SK-N-SH (cell line): Measurements from ENCODE around the gene SH2B2. TPM values are rescaled to one million over a fixed set of nuclear protein-coding genes. Genes with fewer than 3 reads are reported as not detected.
A peak's percentile ranks its signal among the peaks of the same experiment; 100 is the strongest.

ENCODE experiments used
- CTCF ChIA-PET: fragments of 300-600, 350-600 bp; formaldehyde crosslinking; extraction: SDS; loops from one replicate; lab custom pipeline; 2021; lab: Yijun Ruan, JAX
- POLR2A ChIA-PET: fragments of 350-600 bp; sonication (Branson Sonifier 250); formaldehyde crosslinking; extraction: SDS; loops from one replicate; lab custom pipeline; 2020; ENCODE audit warnings: antibody characterized with exemption, inconsistent platforms; lab: Yijun Ruan, JAX
- DNase-seq: peaks from one replicate; pipeline ENCODE4 v3.0.0; 2012
- H2AFZ ChIP-seq: fragments of 200-600 bp; sonication (generic); 2 replicates; pipeline ENCODE4 v1.8.1; 2016; ENCODE audit warnings: antibody characterized with exemption, mild to moderate bottlenecking, low read depth
- H3F3A ChIP-seq: fragments of 200-600 bp; sonication (generic); replicated peaks from 2 replicates; pipeline ENCODE3; 2016; ENCODE audit warnings: antibody characterized with exemption, mild to moderate bottlenecking; ENCODE audit not compliant: insufficient read depth
- H3K27ac ChIP-seq, 2 experiments: fragments of 200-500 bp in 1 of 2; fragments of 200-600 bp in 1 of 2; sonication (Bioruptor generic) in 1 of 2; sonication (generic), shearing (Covaris generic) in 1 of 2; 2 replicates each; pipeline versions ENCODE4 v1.5.1 to v1.6.1; 2014 to 2016; ENCODE audit warnings: low read depth in 2 of 2, inconsistent platforms in 1 of 2, low read length in 1 of 2, mild to moderate bottlenecking in 1 of 2, mixed read lengths in 1 of 2
- H3K27me3 ChIP-seq: fragments of 200-600 bp; sonication (generic), shearing (Covaris generic); 2 replicates; pipeline ENCODE4 v1.6.1; 2016; ENCODE audit warnings: mixed run types; ENCODE audit not compliant: insufficient read depth
- H3K36me3 ChIP-seq, 2 experiments: fragments of 200-500 bp in 1 of 2; fragments of 200-600 bp in 1 of 2; sonication (Bioruptor generic) in 1 of 2; sonication (generic) in 1 of 2; replicated peaks in 1 of 2; 2 replicates each; pipeline versions ENCODE3 to v1.5.1; 2014 to 2016; ENCODE audit warnings: low read length in 1 of 2, mild to moderate bottlenecking in 1 of 2; ENCODE audit not compliant: insufficient read depth in 2 of 2, control insufficient read depth in 1 of 2
- H3K4me1 ChIP-seq, 2 experiments: fragments of 200-500 bp in 1 of 2; fragments of 200-600 bp in 1 of 2; sonication (Bioruptor generic) in 1 of 2; sonication (generic), shearing (Covaris generic) in 1 of 2; 2 replicates each; pipeline versions ENCODE4 v1.5.1 to v1.6.1; 2014 to 2016; ENCODE audit warnings: low read depth in 1 of 2, low read length in 1 of 2, mixed run types in 1 of 2; ENCODE audit not compliant: insufficient read depth in 2 of 2, control insufficient read depth in 1 of 2
- H3K4me2 ChIP-seq: fragments of 200-600 bp; sonication (generic), shearing (Covaris generic); 2 replicates; pipeline ENCODE4 v1.6.1; 2017; ENCODE audit warnings: mixed run types
- H3K4me3 ChIP-seq, 2 experiments: fragments of 200-500 bp in 1 of 2; fragments of 200-600 bp in 1 of 2; sonication (Bioruptor generic) in 1 of 2; sonication (generic), shearing (Covaris generic) in 1 of 2; 2 replicates each; pipeline versions ENCODE4 v1.5.1 to v1.8.1; 2014 to 2016; ENCODE audit warnings: low read depth in 2 of 2, inconsistent platforms in 1 of 2, low read length in 1 of 2, mild to moderate bottlenecking in 1 of 2, mixed read lengths in 1 of 2, moderate library complexity in 1 of 2
- H3K79me2 ChIP-seq: fragments of 200-600 bp; sonication (generic); 2 replicates; pipeline ENCODE4 v1.8.1; 2017; ENCODE audit warnings: mild to moderate bottlenecking; ENCODE audit not compliant: insufficient read depth
- H3K9ac ChIP-seq: fragments of 200-600 bp; sonication (generic); 2 replicates; pipeline ENCODE4 v1.6.1; 2017; ENCODE audit warnings: mixed run types
- H3K9me2 ChIP-seq: fragments of 200-600 bp; sonication (generic); 2 replicates; pipeline ENCODE4 v1.6.1; 2017; ENCODE audit warnings: mixed run types
- H3K9me3 ChIP-seq: fragments of 200-600 bp; sonication (generic); 2 replicates; pipeline ENCODE4 v1.6.1; 2017; ENCODE audit warnings: mixed run types, mild to moderate bottlenecking, moderate library complexity
- H4K20me1 ChIP-seq: fragments of 200-600 bp; sonication (generic); 2 replicates; pipeline ENCODE4 v1.6.1; 2017; ENCODE audit warnings: mild to moderate bottlenecking, mixed run types; ENCODE audit not compliant: insufficient read depth
- CHD2 ChIP-seq: fragments of 150-350 bp; IDR thresholded peaks from 2 replicates; pipeline ENCODE4 v1.6.1; 2018; ENCODE audit warnings: low read length; ENCODE audit not compliant: partially characterized antibody
- ELF1 ChIP-seq: IDR thresholded peaks from 2 replicates; pipeline ENCODE4 v1.4.0; 2012
- EP300 ChIP-seq, 2 experiments: IDR thresholded peaks; 2 replicates each; pipeline versions ENCODE4 v1.4.0 to v1.6.1; 2012; ENCODE audit warnings: borderline replicate concordance in 1 of 2, low read depth in 1 of 2, low read length in 1 of 2
- EZH2phosphoT487 ChIP-seq: fragments of 200-600 bp; sonication (generic); IDR thresholded peaks from 2 replicates; pipeline ENCODE4 v1.6.1; 2017; ENCODE audit warnings: low read depth, mixed run types, mild to moderate bottlenecking, antibody characterized with exemption, moderate library complexity, borderline replicate concordance
- FOXJ3 ChIP-seq: sonication (generic); formaldehyde crosslinking; IDR thresholded peaks from 2 replicates; pipeline ENCODE4 v1.5.1; 2020; ENCODE audit warnings: mild to moderate bottlenecking, missing genetic modification reagents
- GATA2 ChIP-seq: sonication (generic); formaldehyde crosslinking; IDR thresholded peaks from 2 replicates; pipeline ENCODE4 v1.5.0; 2020; ENCODE audit warnings: mild to moderate bottlenecking, missing genetic modification reagents
- JUND ChIP-seq: IDR thresholded peaks from 2 replicates; pipeline ENCODE4 v1.4.0; 2012
- MXI1 ChIP-seq: IDR thresholded peaks from 2 replicates; pipeline ENCODE4 v1.6.1; 2012; ENCODE audit warnings: mild to moderate bottlenecking, low read depth, low read length, improper control_type of control experiment
- NFIC ChIP-seq: IDR thresholded peaks from 2 replicates; pipeline ENCODE4 v1.4.0; 2012; ENCODE audit warnings: borderline replicate concordance
- NRF1 ChIP-seq: IDR thresholded peaks from 2 replicates; pipeline ENCODE4 v1.6.1; 2012; ENCODE audit warnings: low read depth, mild to moderate bottlenecking, low read length
- RAD21 ChIP-seq: IDR thresholded peaks from 2 replicates; pipeline ENCODE4 v1.6.1; 2012; ENCODE audit warnings: mild to moderate bottlenecking, low read length
- RCOR1 ChIP-seq: fragments of 150-350 bp; IDR thresholded peaks from 2 replicates; pipeline ENCODE4 v1.6.1; 2017; ENCODE audit warnings: antibody characterized with exemption, low read length
- RXRA ChIP-seq: IDR thresholded peaks from 2 replicates; pipeline ENCODE4 v1.4.0; 2012; ENCODE audit warnings: low read depth, mild to moderate bottlenecking, borderline replicate concordance
- SIN3A ChIP-seq: IDR thresholded peaks from 2 replicates; pipeline ENCODE4 v1.6.1; 2012; ENCODE audit warnings: low read depth, mild to moderate bottlenecking, low read length, moderate library complexity, borderline replicate concordance
- SMC3 ChIP-seq: IDR thresholded peaks from 2 replicates; pipeline ENCODE4 v1.6.1; 2012; ENCODE audit warnings: low read depth, low read length, improper control_type of control experiment
- WGBS: methylation state at CpG from one replicate; pipeline ENCODE4 v1.1.6; 2017; ENCODE audit warnings: low lambda C conversion rate; 5-methylcytosine and 5-hydroxymethylcytosine counted together
- polyA plus RNA-seq, 3 experiments: library from polyadenylated mRNA; depleted of rRNA; stranded (reverse); fragments of >200 nt; gene quantifications; 2 replicates each; pipeline ENCODE4 v1.2.3, GENCODE V29; 2012
- TF ChIP-seq, protein P1 (sequence below): fragments of 200-600 bp; sonication (generic); IDR thresholded peaks from 2 replicates; pipeline ENCODE4 v1.6.1; 2017; ENCODE audit warnings: antibody characterized with exemption, mild to moderate bottlenecking, moderate library complexity
- TF ChIP-seq, protein P2 (sequence below): IDR thresholded peaks from 2 replicates; pipeline ENCODE4 v1.4.0; 2012; ENCODE audit warnings: low read depth
- TF ChIP-seq, protein P3 (sequence below): IDR thresholded peaks from 2 replicates; pipeline ENCODE4 v1.4.0; 2012; ENCODE audit warnings: low read depth, borderline replicate concordance

The SH2B2 gene
- polyA plus RNA-seq, 1 of the 3 experiments (the other 2 are of a cell fraction), result 4.7 TPM

DNA sequence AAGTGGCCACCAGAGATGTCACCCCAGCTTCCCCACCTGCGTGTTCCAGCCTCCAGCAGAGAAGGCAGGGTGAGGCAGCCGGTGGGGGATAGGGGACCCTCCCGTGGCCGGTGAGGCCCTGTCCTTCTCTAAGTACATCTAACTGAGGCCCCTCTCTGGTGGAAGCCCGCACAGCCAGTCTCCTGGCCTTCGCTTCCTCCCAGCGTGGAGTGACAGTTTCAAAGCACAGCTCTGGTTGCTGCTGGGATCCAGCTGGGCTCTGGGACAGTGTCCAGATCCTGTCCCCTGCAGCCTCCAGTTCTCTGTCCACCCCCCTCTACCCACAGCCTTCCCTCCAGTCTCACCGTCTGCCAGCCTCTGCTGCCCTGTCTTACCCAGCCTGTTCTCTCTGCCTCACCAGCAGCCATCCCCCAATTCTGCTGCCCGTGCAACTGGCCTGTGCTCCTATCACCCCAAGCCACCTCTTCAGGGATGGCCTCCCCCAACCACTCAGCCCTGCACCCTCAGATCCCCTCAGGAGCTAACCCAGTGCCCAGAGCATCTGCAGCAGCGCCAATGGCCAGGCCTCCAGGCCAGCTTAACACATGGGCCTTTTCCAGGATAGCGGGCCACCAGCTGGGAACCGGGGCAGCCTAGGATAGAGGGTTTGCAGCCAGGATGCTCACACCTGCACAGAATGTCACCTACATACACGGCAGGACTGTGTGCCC, 16.3 kb upstream of the SH2B2 start:
- Histone ChIP-seq H4K20me1 (no peaks in the 10 kb centered on the region; the same call in 1 of the 2 replicates), H3K9me3 (no peaks in the 10 kb centered on the region), H3K27me3 (no peaks in the 10 kb centered on the region), H3F3A (no peaks in the 10 kb centered on the region), H3K79me2 (no peaks in the 10 kb centered on the region), H3K4me1 (peaks cover 0 to 22% of the 10 kb centered on the region in 2 experiments; a peak in 1 of 4 replicates), H2AFZ (no peak overlapping the region), H3K9ac (no peak overlapping the region), H3K27ac (peak overlapping the region in 1 of 2 experiments; percentile 41; a peak in 2 of 4 replicates), H3K36me3 (no peaks in the 10 kb centered on the region), H3K9me2 (no peaks in the 10 kb centered on the region), H3K4me2 (no peak overlapping the region), H3K4me3 (no peak overlapping the region)
- ChIA-PET CTCF (interaction anchor here (0.6 to 7.9 kb wide), 29 partner anchors 10 to 732 kb away, joined by 3 to 119 read pairs (median 10); partner anchors contain the start of genes CUX1 and SH2B2), POLR2A (interaction anchor here (0.6 to 1.5 kb wide), 5 partner anchors 10 to 726 kb away, joined by 3 to 8 read pairs (median 4); no protein-coding TSS in a partner anchor)
- 58% methylated on average over 8 of the region's 13 CpGs for WGBS
- DNase-seq, result peak; percentile 91
- TF ChIP-seq JUND (no peak), CHD2 (peak; percentile 45), ELF1 (no peak), MXI1 (peak; percentile 83), SMC3 (0 out of 2 replicates have a peak, but pooled peaks have one; percentile 6), GATA2 (CRISPR knock-in tag) (peak; percentile 48), EP300 (IDR thresholded peaks at IDR 0.05; ENCODE audit: borderline replicate concordance in 1 of 2, low read depth in 1 of 2, low read length in 1 of 2) (peak in 1 of 2 experiments; percentile 60; a peak in 1 of 4 replicates), RCOR1 (no peak), RAD21 (peak; percentile 59), FOXJ3 (CRISPR knock-in tag) (0 out of 2 replicates have a peak, but pooled peaks have one; percentile 75)
- TF ChIP-seq, protein P1, sequence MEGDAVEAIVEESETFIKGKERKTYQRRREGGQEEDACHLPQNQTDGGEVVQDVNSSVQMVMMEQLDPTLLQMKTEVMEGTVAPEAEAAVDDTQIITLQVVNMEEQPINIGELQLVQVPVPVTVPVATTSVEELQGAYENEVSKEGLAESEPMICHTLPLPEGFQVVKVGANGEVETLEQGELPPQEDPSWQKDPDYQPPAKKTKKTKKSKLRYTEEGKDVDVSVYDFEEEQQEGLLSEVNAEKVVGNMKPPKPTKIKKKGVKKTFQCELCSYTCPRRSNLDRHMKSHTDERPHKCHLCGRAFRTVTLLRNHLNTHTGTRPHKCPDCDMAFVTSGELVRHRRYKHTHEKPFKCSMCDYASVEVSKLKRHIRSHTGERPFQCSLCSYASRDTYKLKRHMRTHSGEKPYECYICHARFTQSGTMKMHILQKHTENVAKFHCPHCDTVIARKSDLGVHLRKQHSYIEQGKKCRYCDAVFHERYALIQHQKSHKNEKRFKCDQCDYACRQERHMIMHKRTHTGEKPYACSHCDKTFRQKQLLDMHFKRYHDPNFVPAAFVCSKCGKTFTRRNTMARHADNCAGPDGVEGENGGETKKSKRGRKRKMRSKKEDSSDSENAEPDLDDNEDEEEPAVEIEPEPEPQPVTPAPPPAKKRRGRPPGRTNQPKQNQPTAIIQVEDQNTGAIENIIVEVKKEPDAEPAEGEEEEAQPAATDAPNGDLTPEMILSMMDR, result no peak
- TF ChIP-seq, protein P2, sequence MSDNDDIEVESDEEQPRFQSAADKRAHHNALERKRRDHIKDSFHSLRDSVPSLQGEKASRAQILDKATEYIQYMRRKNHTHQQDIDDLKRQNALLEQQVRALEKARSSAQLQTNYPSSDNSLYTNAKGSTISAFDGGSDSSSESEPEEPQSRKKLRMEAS, result no peak

DNA sequence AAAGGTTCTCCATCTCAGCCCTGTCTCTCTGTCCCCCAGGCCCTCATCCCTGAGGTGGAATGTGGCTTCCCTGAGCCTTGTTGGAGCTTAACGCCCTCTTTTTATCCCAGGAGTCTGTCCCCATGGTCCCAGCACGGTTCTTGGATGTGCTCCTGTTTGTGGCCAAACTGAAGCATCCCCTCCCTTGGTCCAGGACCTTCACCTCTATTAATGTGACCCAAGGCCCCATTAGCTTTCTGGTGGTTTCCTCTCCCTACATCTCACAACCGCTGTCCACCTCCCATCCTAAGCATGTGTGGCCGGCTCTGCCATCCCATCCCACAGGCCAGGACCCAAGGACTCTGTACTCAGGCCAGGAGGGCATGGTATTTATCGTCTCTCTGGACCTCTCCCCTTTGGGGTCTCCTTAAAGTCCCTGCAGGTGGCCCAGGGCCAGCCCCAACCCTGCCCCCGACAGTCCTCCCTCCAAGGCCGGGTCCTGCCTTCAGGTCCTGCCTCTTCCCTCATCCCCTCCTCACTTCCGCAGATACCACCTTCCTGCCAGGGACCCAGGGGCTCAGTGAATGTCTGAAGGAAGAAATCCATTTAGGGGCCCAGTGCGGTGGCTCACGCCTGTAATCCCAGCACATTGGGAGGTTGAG, 15.4 kb upstream of the SH2B2 start:
- CTCF ChIA-PET, result interaction anchor here (0.6 to 7.9 kb wide), 43 partner anchors 11 to 763 kb away, joined by 3 to 119 read pairs (median 8); partner anchors contain the start of genes CUX1 and SH2B2
- Histone ChIP-seq H3K36me3 (no peaks in the 10 kb centered on the region), H3K4me2 (no peak overlapping the region), H3K27me3 (no peaks in the 10 kb centered on the region), H3K27ac (peak overlapping the region in 1 of 2 experiments; percentile 41; a peak in 1 of 4 replicates), H4K20me1 (no peaks in the 10 kb centered on the region; the same call in 1 of the 2 replicates), H3K4me3 (no peak overlapping the region), H3K79me2 (no peaks in the 10 kb centered on the region), H2AFZ (no peak overlapping the region), H3K9me3 (no peaks in the 10 kb centered on the region), H3K9ac (no peak overlapping the region), H3K9me2 (no peaks in the 10 kb centered on the region), H3K4me1 (peaks cover 0 to 22% of the 10 kb centered on the region in 2 experiments; a peak in 1 of 4 replicates), H3F3A (no peaks in the 10 kb centered on the region)
- no peak for DNase-seq
- 90% methylated on average over 10 of the region's 10 CpGs for WGBS
- POLR2A ChIA-PET, result interaction anchor here (0.6 to 1.5 kb wide), 2 partner anchors 19 to 174 kb away, joined by 4 to 8 read pairs; no protein-coding TSS in a partner anchor
- TF ChIP-seq, protein P3, sequence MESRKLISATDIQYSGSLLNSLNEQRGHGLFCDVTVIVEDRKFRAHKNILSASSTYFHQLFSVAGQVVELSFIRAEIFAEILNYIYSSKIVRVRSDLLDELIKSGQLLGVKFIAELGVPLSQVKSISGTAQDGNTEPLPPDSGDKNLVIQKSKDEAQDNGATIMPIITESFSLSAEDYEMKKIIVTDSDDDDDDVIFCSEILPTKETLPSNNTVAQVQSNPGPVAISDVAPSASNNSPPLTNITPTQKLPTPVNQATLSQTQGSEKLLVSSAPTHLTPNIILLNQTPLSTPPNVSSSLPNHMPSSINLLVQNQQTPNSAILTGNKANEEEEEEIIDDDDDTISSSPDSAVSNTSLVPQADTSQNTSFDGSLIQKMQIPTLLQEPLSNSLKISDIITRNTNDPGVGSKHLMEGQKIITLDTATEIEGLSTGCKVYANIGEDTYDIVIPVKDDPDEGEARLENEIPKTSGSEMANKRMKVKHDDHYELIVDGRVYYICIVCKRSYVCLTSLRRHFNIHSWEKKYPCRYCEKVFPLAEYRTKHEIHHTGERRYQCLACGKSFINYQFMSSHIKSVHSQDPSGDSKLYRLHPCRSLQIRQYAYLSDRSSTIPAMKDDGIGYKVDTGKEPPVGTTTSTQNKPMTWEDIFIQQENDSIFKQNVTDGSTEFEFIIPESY, result no peak
- TF ChIP-seq RCOR1, result no peak
- no peak for TF ChIP-seq SIN3A
- TF ChIP-seq CHD2, result no peak
- no peak for TF ChIP-seq NFIC
- TF ChIP-seq RXRA, result no peak
- no peak for TF ChIP-seq ELF1
- no peak for TF ChIP-seq EZH2phosphoT487
- no peak for TF ChIP-seq NRF1
